Measurements from ENCODE around the gene ANKRD30A.

GRCh38 chr10:37401225-37401624, 275.8 kb downstream of the ANKRD30A start:
- TF ChIP-seq CTCF (IDR thresholded peaks at IDR 0.05; ENCODE audit: poor library complexity, severe bottlenecking) (no peak), REST (IDR thresholded peaks at IDR 0.05; ENCODE audit: borderline replicate concordance) (no peak), POLR2AphosphoS5 (IDR thresholded peaks at IDR 0.05) (no peak), RAD21 (conservative IDR thresholded peaks at IDR 0.05) (no peak), EZH2 (IDR thresholded peaks at IDR 0.05; ENCODE audit: borderline replicate concordance, insufficient read depth, low read length, poor library complexity, severe bottlenecking) (no peak), MXI1 (conservative IDR thresholded peaks at IDR 0.05; ENCODE audit: poor library complexity, severe bottlenecking) (no peak)

All from neural cell (in vitro differentiated cells).